ENCODE data around the gene HLA-DOB.

GRCh38 chr6:32772656-32773055, 44.1 kb downstream of the HLA-DOB start:
- TF ChIP-seq CTCF (IDR thresholded peaks at IDR 0.05): no peak
- no peak for TF ChIP-seq POLR2A (IDR thresholded peaks at IDR 0.05)

Measured in heart left ventricle (tissue), 13 donors.